Breast epithelium (tissue), 4 donors: ENCODE measurements around the gene GTPBP4. TPM values are rescaled to one million over a fixed set of nuclear protein-coding genes. Genes with fewer than 3 reads are reported as not detected.

Experiments used
- DNase-seq, 2 donors: peaks; one replicate each; pipeline ENCODE4 v3.0.0-alpha.2; 2019; ENCODE audit warnings: low spot score in 2 of 2
- H3K27ac ChIP-seq, 2 donors: fragments of 200-600 bp; sonication (generic) in 1 of 2; one replicate each; pipeline ENCODE4 v1.5.1; 2016 to 2019; ENCODE audit warnings: mild to moderate bottlenecking in 1 of 2
- H3K27me3 ChIP-seq, 2 donors: fragments of 200-600 bp; sonication (generic) in 1 of 2; one replicate each; pipeline versions ENCODE4 v1.5.1 to v1.6.0; 2017 to 2019; ENCODE audit warnings: control low read depth in 1 of 2, mild to moderate bottlenecking in 1 of 2
- H3K36me3 ChIP-seq: fragments of 200-600 bp; one replicate; pipeline ENCODE4 v1.5.1; 2019
- H3K4me1 ChIP-seq, 2 donors: fragments of 200-600 bp; sonication (generic); one replicate each; pipeline ENCODE4 v1.5.1; 2016 to 2019; ENCODE audit warnings: control low read depth in 1 of 2
- H3K4me3 ChIP-seq, 3 donors: fragments of 200-600 bp; sonication (generic); 1 replicate in 2 of 3; 2 replicates in 1 of 3; pipeline ENCODE4 v1.5.1; 2016 to 2019; ENCODE audit warnings: mild to moderate bottlenecking in 3 of 3, moderate library complexity in 2 of 3
- H3K9me3 ChIP-seq, 2 donors: fragments of 200-600 bp; sonication (generic) in 1 of 2; one replicate each; pipeline ENCODE4 v1.5.1; 2016 to 2019; ENCODE audit warnings: control low read depth in 1 of 2
- POLR2A ChIP-seq: fragments of 450-650 bp; IDR thresholded peaks from one replicate; pipeline ENCODE4 v1.6.1; 2016; ENCODE audit warnings: antibody characterized with exemption, mild to moderate bottlenecking, moderate library complexity
- POLR2AphosphoS5 ChIP-seq, 3 donors: sonication (generic); formaldehyde crosslinking; IDR thresholded peaks; one replicate each; pipeline ENCODE4 v1.6.1; 2017; ENCODE audit warnings: antibody characterized with exemption in 3 of 3
- intact Hi-C: fragments of 100-400 bp; cut with DNase I; formaldehyde crosslinking; loops from one replicate; pipeline ENCODE4 v1.15.1; 2023; ENCODE audit warnings: low total_unique reads
- total RNA-seq, 3 donors: library from RNA; depleted of rRNA; stranded (reverse); fragments of >200 nt; gene quantifications; one replicate each; pipeline ENCODE4 v1.1.0, GENCODE V29; 2016
- TF ChIP-seq, protein P1 (sequence below), 3 donors: fragments of 450-650 bp; IDR thresholded peaks; one replicate each; pipeline ENCODE4 v1.5.1; 2016 to 2017; ENCODE audit warnings: antibody characterized with exemption in 3 of 3, mild to moderate bottlenecking in 3 of 3, moderate library complexity in 3 of 3

Gene GTPBP4
- total RNA-seq, 3 donors from 2014 or later: 32.6 to 51.2 (median 50.8) TPM

DNA sequence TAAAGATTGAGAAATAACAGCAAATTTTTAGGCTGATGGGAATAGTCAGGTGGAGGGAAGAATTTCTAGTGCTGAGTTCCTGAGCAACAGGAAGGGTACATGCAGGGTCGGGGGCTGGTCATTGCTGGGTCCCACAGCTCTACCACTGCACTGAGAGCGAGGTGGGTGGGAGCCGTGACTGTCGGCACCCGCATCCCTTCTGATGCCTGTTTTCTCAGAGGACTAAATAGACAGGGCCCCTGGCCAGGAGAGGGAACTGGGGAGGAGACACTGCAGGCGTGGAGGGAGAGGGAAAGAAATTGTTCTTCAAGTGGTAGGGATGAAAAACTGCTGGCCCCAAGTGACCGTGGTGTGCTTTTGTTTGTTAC is 7.3 kb downstream of the GTPBP4 start:
- H3K4me3 ChIP-seq: no peak overlapping the region
- no peaks in the 10 kb centered on the region for H3K9me3 ChIP-seq
- intact Hi-C loops: loop anchor here (2.0 kb wide), 1 partner anchor 45 kb away; no protein-coding TSS in a partner anchor
- H3K4me1 ChIP-seq: no peaks in the 10 kb centered on the region
- DNase-seq: no peak
- TF ChIP-seq POLR2A (no peak), POLR2AphosphoS5 (IDR thresholded peaks at IDR 0.05) (no peak)
- TF ChIP-seq, protein P1, sequence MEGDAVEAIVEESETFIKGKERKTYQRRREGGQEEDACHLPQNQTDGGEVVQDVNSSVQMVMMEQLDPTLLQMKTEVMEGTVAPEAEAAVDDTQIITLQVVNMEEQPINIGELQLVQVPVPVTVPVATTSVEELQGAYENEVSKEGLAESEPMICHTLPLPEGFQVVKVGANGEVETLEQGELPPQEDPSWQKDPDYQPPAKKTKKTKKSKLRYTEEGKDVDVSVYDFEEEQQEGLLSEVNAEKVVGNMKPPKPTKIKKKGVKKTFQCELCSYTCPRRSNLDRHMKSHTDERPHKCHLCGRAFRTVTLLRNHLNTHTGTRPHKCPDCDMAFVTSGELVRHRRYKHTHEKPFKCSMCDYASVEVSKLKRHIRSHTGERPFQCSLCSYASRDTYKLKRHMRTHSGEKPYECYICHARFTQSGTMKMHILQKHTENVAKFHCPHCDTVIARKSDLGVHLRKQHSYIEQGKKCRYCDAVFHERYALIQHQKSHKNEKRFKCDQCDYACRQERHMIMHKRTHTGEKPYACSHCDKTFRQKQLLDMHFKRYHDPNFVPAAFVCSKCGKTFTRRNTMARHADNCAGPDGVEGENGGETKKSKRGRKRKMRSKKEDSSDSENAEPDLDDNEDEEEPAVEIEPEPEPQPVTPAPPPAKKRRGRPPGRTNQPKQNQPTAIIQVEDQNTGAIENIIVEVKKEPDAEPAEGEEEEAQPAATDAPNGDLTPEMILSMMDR (IDR thresholded peaks at IDR 0.05): no peak
- no peaks in the 10 kb centered on the region for H3K27me3 ChIP-seq
- peaks cover 19% of the 10 kb centered on the region for H3K36me3 ChIP-seq
- no peak overlapping the region for H3K27ac ChIP-seq

DNA sequence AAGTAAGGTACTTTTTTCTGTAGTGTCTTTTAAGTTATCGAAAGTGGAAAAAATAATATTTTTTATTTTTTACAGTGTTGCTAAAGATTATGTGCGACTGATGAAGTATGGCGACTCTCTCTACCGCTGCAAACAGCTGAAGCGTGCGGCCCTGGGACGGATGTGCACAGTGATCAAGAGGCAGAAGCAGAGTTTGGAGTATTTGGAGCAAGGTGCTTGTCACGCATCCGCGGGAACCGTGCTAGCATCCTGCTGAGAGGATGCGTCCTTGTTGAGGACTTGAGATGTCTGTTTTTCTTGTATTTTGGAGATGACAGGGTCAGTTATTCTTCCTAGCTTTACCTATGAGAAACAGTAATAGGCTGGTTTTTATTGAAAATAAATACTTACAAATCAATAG is 7.8 kb downstream of the GTPBP4 start:
- H3K36me3 ChIP-seq: peaks cover 19% of the 10 kb centered on the region
- no peak for DNase-seq
- no peak overlapping the region for H3K4me3 ChIP-seq
- no peak overlapping the region for H3K27ac ChIP-seq
- H3K4me1 ChIP-seq: no peaks in the 10 kb centered on the region
- intact Hi-C loops: no loop called here
- H3K9me3 ChIP-seq: no peaks in the 10 kb centered on the region
- no peaks in the 10 kb centered on the region for H3K27me3 ChIP-seq
- TF ChIP-seq POLR2AphosphoS5 (IDR thresholded peaks at IDR 0.05) (no peak), POLR2A (no peak)
- TF ChIP-seq, protein P1 (IDR thresholded peaks at IDR 0.05): no peak

DNA sequence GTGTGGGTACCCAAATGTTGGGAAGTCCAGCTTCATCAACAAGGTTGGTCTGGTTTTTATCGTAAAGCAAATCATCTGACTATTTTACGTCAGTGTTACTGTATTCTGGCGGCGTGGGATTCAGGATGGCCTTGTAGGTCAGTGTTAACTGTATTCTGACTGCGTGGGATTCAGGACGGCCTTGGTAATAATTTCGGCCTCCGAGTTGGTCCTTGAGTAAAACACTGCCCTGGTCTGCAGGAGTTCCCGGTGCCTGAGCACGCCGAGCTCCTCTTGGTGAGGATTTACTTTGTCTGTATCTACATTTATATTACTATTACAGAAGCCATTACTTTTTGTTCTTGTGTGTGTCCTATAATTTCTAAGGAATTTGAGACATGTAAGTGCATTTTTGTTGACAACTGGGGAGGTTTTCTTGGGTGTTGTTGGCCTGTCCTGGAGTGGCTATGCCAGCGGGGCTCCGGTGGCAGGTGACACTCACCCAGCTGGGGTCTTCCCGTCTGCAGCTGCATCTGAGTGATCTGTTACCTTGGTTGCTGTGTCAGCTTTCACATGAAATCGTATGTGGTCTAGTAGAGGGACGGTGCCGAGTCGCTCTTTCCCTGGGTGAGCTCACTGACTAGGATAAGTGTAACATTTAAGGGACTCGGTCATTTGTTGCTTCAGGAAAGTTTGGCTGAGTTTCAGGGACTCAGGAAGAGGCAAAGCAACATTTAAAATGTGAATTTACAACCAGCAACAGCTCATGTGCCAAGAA is 9.2 kb downstream of the GTPBP4 start:
- H3K9me3 ChIP-seq: peaks cover 0 to 7% of the 10 kb centered on the region in 2 donors
- DNase-seq: no peak
- H3K4me3 ChIP-seq: no peak overlapping the region
- H3K4me1 ChIP-seq: no peaks in the 10 kb centered on the region
- intact Hi-C loops: no loop called here
- H3K27ac ChIP-seq: no peak overlapping the region
- H3K36me3 ChIP-seq: peaks cover 21% of the 10 kb centered on the region
- TF ChIP-seq, protein P1 (IDR thresholded peaks at IDR 0.05): no peak
- no peaks in the 10 kb centered on the region for H3K27me3 ChIP-seq

DNA sequence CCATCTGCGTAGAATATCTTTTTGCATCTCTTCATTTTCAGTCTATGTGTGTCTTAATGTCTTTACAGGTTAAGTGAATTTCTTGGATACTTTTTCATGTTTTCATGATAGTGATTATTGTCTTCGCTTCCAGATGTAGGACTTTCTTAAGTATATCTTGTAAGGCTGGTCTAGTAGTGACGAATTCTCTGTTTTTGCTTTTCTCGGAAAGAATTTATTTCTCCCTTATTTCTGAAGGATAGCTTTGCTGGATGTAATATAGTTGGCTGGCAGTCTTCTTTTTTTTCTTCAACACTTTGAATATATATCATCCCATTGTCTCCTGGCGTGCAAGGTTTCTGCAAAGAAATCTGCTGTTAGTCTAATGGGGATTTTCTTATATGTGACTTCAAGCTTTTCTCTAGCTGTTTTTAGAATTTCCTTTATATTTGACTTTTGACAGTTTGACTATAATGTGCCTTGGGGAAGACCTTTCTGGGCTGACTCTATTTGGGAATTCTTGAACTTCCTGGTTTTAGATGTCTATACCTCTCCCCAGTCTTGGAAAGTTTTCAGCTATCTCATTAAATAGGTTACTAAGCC is 14.3 kb downstream of the GTPBP4 start:
- no peaks in the 10 kb centered on the region for H3K4me1 ChIP-seq
- peaks cover 40% of the 10 kb centered on the region for H3K36me3 ChIP-seq
- no peak overlapping the region for H3K4me3 ChIP-seq
- TF ChIP-seq, protein P1 (IDR thresholded peaks at IDR 0.05): no peak
- no peak for TF ChIP-seq POLR2AphosphoS5 (IDR thresholded peaks at IDR 0.05)
- no peak for TF ChIP-seq POLR2A
- H3K9me3 ChIP-seq: peaks cover 0 to 14% of the 10 kb centered on the region in 2 donors
- H3K27me3 ChIP-seq: no peaks in the 10 kb centered on the region
- DNase-seq: no peak
- intact Hi-C loops: no loop called here
- no peak overlapping the region for H3K27ac ChIP-seq

DNA sequence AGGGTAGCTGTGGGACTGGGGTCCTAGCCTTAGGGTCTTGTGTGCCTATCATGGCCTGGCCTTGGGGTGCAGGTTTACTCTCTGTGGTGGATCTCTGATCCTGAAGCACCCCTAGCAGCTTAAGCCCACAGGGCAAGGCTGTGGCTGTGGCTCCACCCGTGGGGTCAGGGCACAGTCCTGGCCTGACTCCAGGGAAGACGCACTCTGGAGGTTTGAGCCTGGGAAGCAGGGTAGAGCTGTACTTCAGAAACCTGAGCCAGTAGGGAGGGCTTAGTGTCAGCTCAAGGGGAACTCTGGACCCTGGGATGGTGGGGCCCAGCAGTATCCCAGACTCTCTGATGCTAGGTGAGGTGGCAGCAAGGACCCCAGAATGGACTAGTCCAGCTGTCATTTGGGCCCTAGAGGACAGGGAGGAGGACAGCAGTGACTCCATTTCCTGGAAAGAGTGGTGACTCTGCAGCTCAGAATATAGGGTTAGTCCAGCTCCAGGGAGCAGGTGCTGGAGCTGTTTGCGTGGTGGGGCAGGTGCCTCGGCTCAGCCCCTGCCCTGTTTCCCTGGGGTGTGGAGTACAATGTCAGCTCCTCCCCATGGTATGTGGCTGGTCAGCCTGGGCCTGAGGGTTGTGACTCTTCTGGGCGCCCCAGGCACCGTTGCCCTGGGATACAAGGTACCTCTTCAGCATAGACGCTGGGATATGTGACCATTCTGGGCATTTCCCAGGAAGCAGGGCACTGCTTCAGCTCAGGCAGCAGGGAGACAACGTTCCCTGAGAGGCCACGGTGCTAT is 15.8 kb downstream of the GTPBP4 start:
- Histone ChIP-seq H3K27ac (no peak overlapping the region), H3K9me3 (peaks cover 0 to 14% of the 10 kb centered on the region in 2 donors), H3K4me3 (no peak overlapping the region), H3K4me1 (no peaks in the 10 kb centered on the region), H3K36me3 (peaks cover 31% of the 10 kb centered on the region), H3K27me3 (no peaks in the 10 kb centered on the region)
- DNase-seq: no peak
- intact Hi-C loops: no loop called here
- TF ChIP-seq POLR2AphosphoS5 (IDR thresholded peaks at IDR 0.05): no peak
- no peak for TF ChIP-seq POLR2A
- TF ChIP-seq, protein P1 (IDR thresholded peaks at IDR 0.05): no peak
